ENCODE measurements around the gene DUSP16.
"Not testable (repeated sequence)": the region's sequence is repeated elsewhere in the genome, so short reads cannot be mapped to it uniquely, and the experiment has no call there.

The DUSP16 gene

GRCh38 chr12:12499909-12500604, 62.6 kb downstream of the DUSP16 start:
- DNase-seq (ENCODE audit: low read depth, low spot score), result no peak

- no peak for DNase-seq (ENCODE audit: low read depth, low spot score)
These were observed 64.5 kb downstream of the DUSP16 start for GRCh38 chr12:12498210-12498609.

- no peak for DNase-seq (ENCODE audit: low read depth, low spot score)
These were observed 67.1 kb downstream of the DUSP16 start for GRCh38 chr12:12495536-12495935.

- DNase-seq (ENCODE audit: low read depth, low spot score), result no peak
These were observed 70.1 kb downstream of the DUSP16 start for GRCh38 chr12:12492547-12492946.

- no peak for DNase-seq (ENCODE audit: low read depth, low spot score)
These were observed 71.1 kb downstream of the DUSP16 start for GRCh38 chr12:12491606-12492005.

- DNase-seq (ENCODE audit: low read depth, low spot score), result no peak
These were observed 73.7 kb downstream of the DUSP16 start for GRCh38 chr12:12488823-12489550.

GRCh38 chr12:12488296-12488695, 74.4 kb downstream of the DUSP16 start:
- no peak for DNase-seq (ENCODE audit: low read depth, low spot score)

GRCh38 chr12:12487490-12487889, 75.2 kb downstream of the DUSP16 start:
- DNase-seq (ENCODE audit: low read depth, low spot score), result no peak

GRCh38 chr12:12486661-12487240, 75.9 kb downstream of the DUSP16 start:
- no peak for DNase-seq (ENCODE audit: low read depth, low spot score)

GRCh38 chr12:12483438-12483837, 79.2 kb downstream of the DUSP16 start:
- no peak for DNase-seq (ENCODE audit: low read depth, low spot score)

GRCh38 chr12:12482959-12483358, 79.7 kb downstream of the DUSP16 start:
- no peak for DNase-seq (ENCODE audit: low read depth, low spot score)

- DNase-seq (ENCODE audit: low read depth, low spot score), result no peak
These were observed 80.4 kb downstream of the DUSP16 start for GRCh38 chr12:12482150-12482761.

- no peak for DNase-seq (ENCODE audit: low read depth, low spot score)
These were observed 81.0 kb downstream of the DUSP16 start for GRCh38 chr12:12481631-12482030.

GRCh38 chr12:12480074-12480473, 82.6 kb downstream of the DUSP16 start:
- DNase-seq (ENCODE audit: low read depth, low spot score), result no peak

GRCh38 chr12:12477532-12477890, 85.2 kb downstream of the DUSP16 start:
- no peak for DNase-seq (ENCODE audit: low read depth, low spot score)

- DNase-seq (ENCODE audit: low read depth, low spot score), result no peak
These were observed 85.7 kb downstream of the DUSP16 start for GRCh38 chr12:12476857-12477531.

GRCh38 chr12:12474931-12475795, 87.5 kb downstream of the DUSP16 start:
- no peak for DNase-seq (ENCODE audit: low read depth, low spot score)

- no peak for DNase-seq (ENCODE audit: low read depth, low spot score)
These were observed 88.2 kb downstream of the DUSP16 start for GRCh38 chr12:12474471-12474928.

GRCh38 chr12:12473223-12473622, 89.4 kb downstream of the DUSP16 start:
- no peak for DNase-seq (ENCODE audit: low read depth, low spot score)

GRCh38 chr12:12471982-12472961, 90.4 kb downstream of the DUSP16 start:
- DNase-seq (ENCODE audit: low read depth, low spot score), result not testable (repeated sequence)
